ENCODE data around the gene NCL.

Gene NCL

GRCh38 chr2:231463698-231464575, at the start of gene NCL:
TSS of gene NCL (minus strand) at chr2:231464484. CDS start at chr2:231464353, 131 bp downstream.
- TF ChIP-seq CTCF (IDR thresholded peaks at IDR 0.05; ENCODE audit: insufficient read depth, low read length, poor library complexity, severe bottlenecking): no peak
- peak; percentile 98 for DNase-seq (ENCODE audit: extremely low read depth, insufficient read length)
- no peaks in the 10 kb centered on the region for H3K27me3 ChIP-seq (replicated peaks; ENCODE audit: control insufficient read depth, insufficient read depth, low read length)
- H3K36me3 ChIP-seq (ENCODE audit: control insufficient read depth, insufficient read depth, low read length): peaks cover 28% of the 10 kb centered on the region
- H3K4me3 ChIP-seq (replicated peaks; ENCODE audit: low read depth, low read length): peak within 1 kb of the TSS; percentile 100

GRCh38 chr2:231513746-231514224, 49.5 kb upstream of the NCL start:
- no peak for DNase-seq (ENCODE audit: extremely low read depth, insufficient read length)
- peak overlapping the region; percentile 82 for H3K4me3 ChIP-seq (replicated peaks; ENCODE audit: low read depth, low read length)
- no peaks in the 10 kb centered on the region for H3K27me3 ChIP-seq (replicated peaks; ENCODE audit: control insufficient read depth, insufficient read depth, low read length)
- H3K36me3 ChIP-seq (ENCODE audit: control insufficient read depth, insufficient read depth, low read length): no peaks in the 10 kb centered on the region
- no peak for TF ChIP-seq CTCF (IDR thresholded peaks at IDR 0.05; ENCODE audit: insufficient read depth, low read length, poor library complexity, severe bottlenecking)

- Histone ChIP-seq H3K27me3 (replicated peaks; ENCODE audit: control insufficient read depth, insufficient read depth, low read length) (no peaks in the 10 kb centered on the region), H3K36me3 (ENCODE audit: control insufficient read depth, insufficient read depth, low read length) (no peaks in the 10 kb centered on the region), H3K4me3 (replicated peaks; ENCODE audit: low read depth, low read length) (no peak overlapping the region)
- DNase-seq (ENCODE audit: extremely low read depth, insufficient read length): no peak
- TF ChIP-seq CTCF (IDR thresholded peaks at IDR 0.05; ENCODE audit: insufficient read depth, low read length, poor library complexity, severe bottlenecking): no peak
Measured at GRCh38 chr2:231512222-231512621, 47.9 kb upstream of the NCL start.

- DNase-seq (ENCODE audit: extremely low read depth, insufficient read length): no peak
- H3K36me3 ChIP-seq (ENCODE audit: control insufficient read depth, insufficient read depth, low read length): no peaks in the 10 kb centered on the region
- H3K27me3 ChIP-seq (replicated peaks; ENCODE audit: control insufficient read depth, insufficient read depth, low read length): no peaks in the 10 kb centered on the region
- no peak for TF ChIP-seq CTCF (IDR thresholded peaks at IDR 0.05; ENCODE audit: insufficient read depth, low read length, poor library complexity, severe bottlenecking)
- H3K4me3 ChIP-seq (replicated peaks; ENCODE audit: low read depth, low read length): no peak overlapping the region
Measured at GRCh38 chr2:231503766-231504165, 39.5 kb upstream of the NCL start.

- DNase-seq (ENCODE audit: extremely low read depth, insufficient read length): no peak
- Histone ChIP-seq H3K36me3 (ENCODE audit: control insufficient read depth, insufficient read depth, low read length) (no peaks in the 10 kb centered on the region), H3K4me3 (replicated peaks; ENCODE audit: low read depth, low read length) (no peak overlapping the region), H3K27me3 (replicated peaks; ENCODE audit: control insufficient read depth, insufficient read depth, low read length) (no peaks in the 10 kb centered on the region)
- TF ChIP-seq CTCF (IDR thresholded peaks at IDR 0.05; ENCODE audit: insufficient read depth, low read length, poor library complexity, severe bottlenecking): no peak
Measured at GRCh38 chr2:231502596-231502995, 38.3 kb upstream of the NCL start.
